ENCODE measurements around the gene AHNAK.
"Not testable (repeated sequence)": the region's sequence is repeated elsewhere in the genome, so short reads cannot be mapped to it uniquely, and the experiment has no call there.

The AHNAK gene, protein sequence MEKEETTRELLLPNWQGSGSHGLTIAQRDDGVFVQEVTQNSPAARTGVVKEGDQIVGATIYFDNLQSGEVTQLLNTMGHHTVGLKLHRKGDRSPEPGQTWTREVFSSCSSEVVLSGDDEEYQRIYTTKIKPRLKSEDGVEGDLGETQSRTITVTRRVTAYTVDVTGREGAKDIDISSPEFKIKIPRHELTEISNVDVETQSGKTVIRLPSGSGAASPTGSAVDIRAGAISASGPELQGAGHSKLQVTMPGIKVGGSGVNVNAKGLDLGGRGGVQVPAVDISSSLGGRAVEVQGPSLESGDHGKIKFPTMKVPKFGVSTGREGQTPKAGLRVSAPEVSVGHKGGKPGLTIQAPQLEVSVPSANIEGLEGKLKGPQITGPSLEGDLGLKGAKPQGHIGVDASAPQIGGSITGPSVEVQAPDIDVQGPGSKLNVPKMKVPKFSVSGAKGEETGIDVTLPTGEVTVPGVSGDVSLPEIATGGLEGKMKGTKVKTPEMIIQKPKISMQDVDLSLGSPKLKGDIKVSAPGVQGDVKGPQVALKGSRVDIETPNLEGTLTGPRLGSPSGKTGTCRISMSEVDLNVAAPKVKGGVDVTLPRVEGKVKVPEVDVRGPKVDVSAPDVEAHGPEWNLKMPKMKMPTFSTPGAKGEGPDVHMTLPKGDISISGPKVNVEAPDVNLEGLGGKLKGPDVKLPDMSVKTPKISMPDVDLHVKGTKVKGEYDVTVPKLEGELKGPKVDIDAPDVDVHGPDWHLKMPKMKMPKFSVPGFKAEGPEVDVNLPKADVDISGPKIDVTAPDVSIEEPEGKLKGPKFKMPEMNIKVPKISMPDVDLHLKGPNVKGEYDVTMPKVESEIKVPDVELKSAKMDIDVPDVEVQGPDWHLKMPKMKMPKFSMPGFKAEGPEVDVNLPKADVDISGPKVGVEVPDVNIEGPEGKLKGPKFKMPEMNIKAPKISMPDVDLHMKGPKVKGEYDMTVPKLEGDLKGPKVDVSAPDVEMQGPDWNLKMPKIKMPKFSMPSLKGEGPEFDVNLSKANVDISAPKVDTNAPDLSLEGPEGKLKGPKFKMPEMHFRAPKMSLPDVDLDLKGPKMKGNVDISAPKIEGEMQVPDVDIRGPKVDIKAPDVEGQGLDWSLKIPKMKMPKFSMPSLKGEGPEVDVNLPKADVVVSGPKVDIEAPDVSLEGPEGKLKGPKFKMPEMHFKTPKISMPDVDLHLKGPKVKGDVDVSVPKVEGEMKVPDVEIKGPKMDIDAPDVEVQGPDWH (N-terminal part only)

DNA sequence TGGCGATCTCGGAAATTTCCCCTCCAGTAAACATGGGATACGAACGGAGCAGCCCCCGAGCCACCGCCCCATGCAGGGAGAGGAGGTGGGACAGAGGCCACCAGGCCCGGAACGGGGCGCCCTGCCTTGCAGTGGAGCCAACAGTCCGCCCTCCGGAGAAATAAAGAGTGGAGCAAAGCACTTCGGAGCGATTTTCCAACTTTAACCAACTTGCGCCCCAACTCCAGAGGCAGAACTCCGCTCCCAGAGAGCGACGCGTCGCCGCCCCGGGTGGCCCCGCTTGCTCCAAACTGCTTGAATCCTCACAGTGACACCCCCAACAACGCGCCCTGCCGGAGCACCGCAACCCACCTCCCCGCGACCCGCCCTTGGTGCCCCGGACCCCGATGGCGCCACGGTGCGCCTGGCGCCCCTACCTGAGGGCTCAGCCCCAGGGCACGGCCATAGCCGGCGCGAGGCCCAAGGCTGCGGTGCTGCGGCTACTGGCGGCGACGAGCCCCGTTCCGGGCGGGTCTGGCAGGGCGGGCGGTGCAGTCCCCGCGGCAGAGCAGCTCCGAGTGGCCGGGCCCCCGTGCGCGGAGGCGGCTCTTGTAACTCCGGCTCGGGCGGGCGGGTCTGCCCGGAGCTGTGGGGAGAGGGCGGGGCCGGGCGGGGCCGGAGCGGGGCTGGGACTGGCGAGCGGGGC, at the start of gene AHNAK:
AHNAK (minus strand) TSS at position 563 of the 685 bp plus-strand sequence. CDS start 10,708 bp downstream, outside the sequence.
- peak in 16 of 58 donors; percentile 15 to 66 (median 32) for DNase-seq

DNA sequence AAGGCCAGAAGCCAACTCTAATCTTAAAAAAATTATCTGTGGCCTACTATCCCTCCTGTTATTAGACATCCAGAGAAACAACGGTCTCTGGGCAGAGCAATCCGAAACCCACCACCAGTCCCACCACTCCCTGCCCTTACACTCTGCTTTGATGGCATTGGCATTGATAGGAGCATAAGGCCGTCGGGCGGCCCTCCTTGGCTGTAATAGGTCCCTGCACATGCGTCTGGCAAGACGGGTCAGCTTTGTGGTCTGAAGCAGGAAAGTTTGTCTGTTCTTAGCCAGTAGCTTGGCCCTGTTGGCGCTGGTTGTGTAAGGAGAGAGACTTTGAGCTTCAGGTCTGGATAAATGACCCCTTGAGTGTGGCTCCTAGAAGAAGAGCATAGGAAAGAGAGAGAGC, 48.5 kb upstream of the AHNAK start:
- DNase-seq, result no peak

DNA sequence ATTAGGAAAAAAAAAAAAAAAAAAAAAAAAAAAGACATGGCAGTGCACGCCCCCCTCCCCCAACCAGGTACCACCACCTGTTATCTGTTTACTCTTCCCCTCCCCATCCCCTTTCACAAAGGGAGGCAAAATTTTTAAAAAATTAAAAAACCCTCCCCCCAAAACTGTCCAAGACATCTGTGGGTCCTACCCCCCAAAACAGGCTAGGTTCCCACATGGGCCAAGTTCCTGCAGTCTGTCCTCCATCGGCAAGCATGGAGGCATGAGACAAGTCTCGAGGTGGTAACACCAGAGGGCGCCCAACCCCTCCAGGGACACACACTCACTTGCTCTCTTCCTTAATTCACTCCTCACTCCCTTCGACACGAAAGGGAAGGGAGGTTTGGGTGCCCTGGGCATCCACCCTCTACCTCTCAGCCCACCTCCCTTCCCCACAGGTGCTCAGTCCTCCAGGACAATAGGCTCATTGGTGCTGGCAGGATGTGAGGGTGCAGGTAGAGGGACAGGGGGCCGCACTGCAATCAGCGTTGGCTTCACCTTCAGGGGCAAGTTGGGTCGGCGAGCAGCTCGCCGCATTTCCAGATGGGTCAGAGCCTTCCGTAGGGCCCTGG, 46.9 kb upstream of the AHNAK start:
- DNase-seq, result peak in 46 of 58 donors; percentile 14 to 79 (median 51)

DNA sequence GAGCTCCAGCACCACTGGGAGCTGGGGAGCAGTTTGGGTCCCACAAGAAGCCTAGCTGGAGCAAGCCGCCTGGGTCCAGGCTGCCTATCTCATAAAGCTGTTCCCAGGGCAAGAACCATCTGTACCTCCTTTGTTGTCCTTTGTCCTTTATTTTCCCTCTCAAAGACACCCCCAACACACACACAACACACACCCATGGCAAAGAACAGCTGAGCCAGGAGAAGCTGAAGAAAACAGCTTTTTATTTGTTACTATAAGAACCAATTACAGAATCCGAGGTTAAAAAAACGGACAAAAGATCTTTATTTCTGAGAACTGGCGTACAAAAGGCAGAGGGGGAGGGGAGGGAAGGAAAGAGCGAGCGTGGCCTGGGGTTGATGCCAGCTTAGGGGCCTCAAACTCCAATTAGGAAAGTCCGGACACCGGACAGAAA, 46.4 kb upstream of the AHNAK start:
- DNase-seq, result peak in 34 of 58 donors; percentile 10 to 76 (median 50)

DNA sequence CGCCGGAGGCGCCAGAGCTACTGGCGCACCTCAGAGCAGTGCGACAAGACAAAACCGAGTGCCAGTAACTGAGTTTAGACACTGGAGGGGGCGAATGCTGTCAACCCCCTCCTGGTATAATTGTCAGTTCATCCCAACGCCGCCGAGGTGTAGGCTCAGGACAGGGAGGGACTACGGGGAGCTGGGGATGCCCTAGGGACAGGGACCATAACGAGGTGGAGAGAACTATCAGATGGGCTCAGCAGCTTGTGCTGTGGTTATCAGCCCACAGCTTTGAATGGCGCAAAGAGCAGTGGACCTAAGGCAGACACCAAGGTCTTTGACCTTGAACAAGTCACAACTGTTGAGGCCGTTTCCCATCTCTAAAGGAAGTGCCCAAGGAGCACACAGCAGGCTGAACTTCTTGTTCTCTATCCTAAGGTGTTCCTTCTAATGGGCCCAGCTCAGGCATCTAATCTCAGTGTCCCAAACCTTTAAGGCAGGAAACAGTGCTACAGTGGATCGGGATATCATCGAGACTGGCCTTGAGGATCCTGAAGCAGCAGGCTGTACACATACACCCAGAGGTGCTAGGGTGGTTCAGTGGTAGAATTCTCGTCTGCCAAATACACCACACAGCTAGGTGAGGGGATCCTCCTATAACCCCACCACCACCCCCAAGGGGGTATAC, 45.7 kb upstream of the AHNAK start:
- DNase-seq, result peak in 1 of 58 donors; percentile 70

DNA sequence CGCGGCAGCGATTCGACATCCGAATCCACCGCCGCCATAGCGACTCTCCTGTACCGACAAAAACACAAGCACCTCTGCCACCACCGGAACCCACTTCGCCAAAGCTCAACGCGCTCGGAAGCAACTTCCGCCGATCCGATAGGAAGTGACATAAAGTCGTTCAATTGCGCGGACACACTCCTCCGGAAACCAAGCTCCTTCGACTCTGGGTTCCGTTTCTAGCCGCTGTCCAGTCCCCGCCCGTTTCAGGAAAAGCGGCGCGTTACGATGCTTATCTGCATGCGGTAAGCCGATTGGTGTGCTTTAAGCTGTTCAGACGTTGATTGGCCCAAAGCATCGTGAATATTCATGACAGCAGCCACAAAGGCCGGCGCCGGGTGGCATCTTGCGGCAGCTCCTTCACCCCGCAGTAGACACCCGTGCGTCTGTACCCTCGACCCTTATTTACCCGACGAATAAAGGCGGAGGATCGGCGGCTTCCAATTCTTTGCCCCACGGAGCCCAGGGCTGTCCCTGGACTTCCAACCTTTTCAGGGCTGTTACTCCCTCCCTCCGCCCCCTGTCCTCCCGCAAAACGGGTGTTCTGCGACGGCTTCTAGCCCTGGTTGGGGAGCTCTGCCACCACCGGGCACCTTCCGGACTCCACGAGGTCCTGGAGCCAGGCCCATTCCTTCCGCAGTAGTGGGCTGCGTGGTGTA, 45.0 kb upstream of the AHNAK start, which contains the start of gene TUT1:
TUT1 (minus strand) TSS at position 76 of the 698 bp plus-strand sequence; CDS start at position 38, 38 bp downstream.
- DNase-seq, result peak; percentile 80 to 99 (median 97)

DNA sequence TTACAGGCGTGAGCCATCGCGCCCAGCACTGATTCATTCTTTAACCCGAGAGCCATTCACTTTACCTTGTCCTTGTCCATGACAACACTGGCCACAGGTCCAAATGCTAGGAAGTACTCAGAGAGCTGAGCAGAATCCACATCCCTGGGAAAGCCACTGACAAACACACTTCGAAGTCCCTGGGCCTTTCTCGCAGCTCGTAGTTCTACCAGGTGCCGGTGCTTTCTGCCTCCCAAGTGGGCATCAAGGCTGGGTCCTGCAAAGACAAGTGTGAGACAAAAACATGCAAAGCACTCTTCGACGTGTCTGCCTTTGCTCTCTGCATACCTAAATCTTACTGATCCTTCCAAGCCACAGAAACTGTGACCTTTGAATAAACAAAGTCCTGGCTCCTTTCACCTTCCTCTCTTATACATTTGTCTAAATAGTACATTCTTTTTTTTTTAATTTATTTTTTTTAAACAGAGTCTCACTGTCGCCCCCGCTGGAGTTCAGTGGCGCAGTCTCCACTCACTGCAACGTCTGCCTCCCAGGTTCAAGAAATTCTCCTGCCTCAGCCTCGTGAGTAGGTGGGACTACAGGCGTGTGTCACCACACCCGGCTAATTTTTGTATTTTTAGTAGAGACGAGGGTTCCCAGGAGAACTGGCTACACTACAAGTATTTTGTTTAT, 42.5 kb upstream of the AHNAK start:
- no peak for DNase-seq

DNA sequence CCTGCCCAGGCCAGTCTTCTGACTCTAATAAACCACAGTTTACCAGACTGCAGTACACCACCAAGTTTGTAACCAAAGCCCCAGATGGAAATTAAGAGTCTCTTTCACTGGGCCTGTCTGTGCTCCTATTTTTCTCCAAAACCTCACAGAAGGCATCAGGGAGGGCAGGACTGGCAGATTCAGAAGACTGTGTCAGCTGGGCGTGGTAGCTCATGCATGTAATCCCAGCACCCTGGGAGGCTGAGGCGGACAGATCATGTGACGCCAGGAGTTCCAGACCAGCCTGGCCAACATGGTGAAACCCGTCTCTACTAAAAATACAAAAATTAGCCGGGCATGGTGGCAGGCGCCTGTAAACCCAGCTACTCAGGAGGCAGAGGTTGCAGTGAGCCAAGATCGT, 38.8 kb upstream of the AHNAK start:
- DNase-seq, result not testable (repeated sequence)

DNA sequence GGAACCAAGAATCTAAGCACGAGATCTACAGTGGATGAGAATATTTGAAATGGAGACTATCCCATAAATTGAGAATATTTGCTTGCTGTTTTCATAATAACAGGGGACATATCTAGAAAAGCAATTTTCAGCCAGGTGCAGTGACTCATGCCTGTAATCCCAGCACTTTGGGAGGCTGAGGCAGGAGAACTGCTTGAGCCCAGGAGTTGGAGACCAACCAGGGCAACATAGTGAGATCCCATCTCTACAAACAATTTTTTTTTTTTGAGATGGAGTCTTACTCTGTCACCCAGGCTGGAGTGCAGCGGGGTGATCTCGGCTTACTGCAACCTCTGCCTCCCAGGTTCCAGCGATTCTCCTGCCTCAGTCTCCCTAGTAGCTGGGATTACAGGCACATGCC, 35.1 kb upstream of the AHNAK start:
- DNase-seq, result not testable (repeated sequence)

DNA sequence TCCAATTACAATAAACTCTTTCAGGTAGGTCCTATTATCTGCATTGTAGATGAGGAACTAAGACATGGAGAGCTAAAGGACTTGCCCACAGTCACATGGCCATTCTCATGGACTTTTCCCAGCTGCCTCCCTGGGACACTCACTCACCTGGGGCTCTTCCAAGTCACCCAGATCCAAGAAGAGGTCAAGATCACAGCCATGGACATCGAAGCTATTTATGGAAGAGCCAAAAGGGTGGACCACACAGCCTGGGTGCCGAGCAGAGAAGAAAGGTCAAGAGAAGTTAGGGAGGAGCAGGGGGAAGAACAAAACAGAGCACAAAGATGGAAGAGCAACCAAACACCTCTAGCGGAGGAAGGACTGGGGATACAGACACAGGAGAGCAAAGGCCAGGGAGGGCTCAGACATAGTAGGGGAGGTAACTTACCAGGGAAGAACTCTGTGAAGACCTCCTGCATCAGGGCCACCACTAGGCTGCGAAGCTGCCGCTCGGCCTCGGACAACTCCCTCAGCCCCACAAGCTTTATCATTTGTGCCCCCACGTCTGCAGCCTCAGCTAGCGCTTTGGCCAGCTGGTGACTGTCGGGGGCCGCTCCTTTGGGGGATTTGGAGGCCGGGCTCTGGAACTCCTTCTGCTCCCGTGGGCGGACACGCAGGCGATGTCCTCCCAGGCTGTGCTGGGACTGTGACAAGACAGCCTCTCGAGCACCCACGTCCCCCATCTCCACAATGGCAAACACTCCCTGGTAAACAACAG, 34.5 kb upstream of the AHNAK start:
- DNase-seq, result no peak

DNA sequence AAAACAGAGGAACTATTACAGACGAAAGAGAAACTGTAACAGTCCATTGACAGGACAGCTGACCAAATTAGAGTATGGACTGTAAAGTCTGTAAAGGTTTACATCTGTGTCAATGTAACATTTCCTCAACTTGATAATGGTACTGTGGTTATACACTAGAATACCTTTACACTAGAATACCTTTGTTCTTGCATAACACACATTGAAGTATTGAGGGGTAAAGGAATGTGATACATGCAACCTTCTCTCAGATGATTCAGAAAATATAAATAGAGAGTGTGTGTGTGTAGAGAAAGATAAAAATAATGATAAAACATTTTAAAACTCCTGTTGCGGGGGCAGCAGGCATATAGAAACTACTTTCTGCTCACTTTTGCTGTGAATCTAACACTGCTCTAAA, 32.6 kb upstream of the AHNAK start:
- no peak for DNase-seq

DNA sequence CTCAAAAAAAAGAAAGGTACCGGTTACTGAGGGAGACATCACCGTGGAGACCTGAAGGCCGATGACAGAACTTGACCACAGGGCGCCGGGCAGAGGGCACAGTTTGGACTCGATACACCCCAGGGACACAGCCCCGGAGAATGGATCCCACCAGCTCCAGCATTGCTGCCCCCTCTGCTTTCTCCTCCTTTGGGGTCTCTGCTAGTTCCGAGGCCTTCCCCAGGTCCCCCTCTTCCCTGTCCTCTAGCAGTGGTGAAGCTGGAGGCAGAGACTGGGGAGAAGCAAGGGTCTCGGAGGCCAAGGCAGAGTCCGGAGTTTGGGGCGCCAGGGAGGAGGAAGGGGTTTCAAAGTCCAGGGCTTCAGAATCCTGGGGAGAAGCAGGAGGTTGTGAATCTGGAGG, 31.9 kb upstream of the AHNAK start:
- no peak for DNase-seq

DNA sequence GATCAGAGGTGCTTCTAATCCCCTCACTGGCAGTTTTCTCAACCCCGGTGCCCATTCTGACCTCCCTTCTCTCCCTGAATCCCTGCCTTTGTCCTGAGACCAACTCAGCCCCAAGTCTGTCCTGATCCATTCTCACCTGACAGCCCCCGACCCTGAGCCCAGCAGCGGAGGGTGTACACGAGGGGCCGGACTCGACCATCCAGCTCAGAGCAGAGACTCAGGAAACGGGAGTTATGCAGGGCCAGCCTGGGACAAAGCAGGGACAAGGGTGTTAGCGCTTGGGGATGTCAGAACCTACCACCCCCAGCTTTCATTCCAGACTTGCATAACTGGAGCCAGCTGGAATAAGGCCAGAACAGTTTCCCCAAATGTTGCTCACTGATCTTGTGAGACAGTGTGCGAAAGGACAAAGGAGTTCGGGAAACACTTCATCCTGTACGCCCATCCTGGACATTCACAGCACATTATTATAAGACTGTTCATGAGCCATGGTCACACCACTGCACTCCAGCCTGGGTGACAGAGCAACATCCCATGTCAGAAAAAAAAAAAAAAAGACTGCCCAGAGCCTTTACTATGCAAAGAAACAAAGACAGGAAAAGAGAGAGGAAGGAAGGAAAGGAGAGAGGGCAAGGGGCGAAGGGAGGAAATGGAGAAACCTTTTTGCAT, 30.6 kb upstream of the AHNAK start:
- DNase-seq, result no peak

DNA sequence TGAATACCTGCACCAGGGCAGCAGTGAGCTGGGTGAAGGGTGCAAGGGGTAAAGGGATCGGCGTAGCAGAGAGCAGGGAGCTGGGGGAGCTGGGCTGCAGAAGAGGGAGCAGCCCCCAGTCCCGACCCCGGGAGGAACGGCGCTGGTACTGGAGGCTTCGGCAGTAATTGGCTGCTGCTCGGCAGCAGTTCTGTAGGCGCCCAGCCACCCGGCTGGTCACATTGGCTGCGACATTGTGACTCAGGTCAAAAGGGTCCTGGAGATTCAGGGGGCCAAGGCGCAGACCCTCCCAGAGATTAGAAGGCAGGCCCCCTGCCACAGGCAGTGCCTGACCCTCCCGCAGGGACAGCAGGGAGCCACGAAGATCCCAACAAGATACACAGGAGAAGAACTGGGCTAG, 29.2 kb upstream of the AHNAK start:
- DNase-seq, result no peak

DNA sequence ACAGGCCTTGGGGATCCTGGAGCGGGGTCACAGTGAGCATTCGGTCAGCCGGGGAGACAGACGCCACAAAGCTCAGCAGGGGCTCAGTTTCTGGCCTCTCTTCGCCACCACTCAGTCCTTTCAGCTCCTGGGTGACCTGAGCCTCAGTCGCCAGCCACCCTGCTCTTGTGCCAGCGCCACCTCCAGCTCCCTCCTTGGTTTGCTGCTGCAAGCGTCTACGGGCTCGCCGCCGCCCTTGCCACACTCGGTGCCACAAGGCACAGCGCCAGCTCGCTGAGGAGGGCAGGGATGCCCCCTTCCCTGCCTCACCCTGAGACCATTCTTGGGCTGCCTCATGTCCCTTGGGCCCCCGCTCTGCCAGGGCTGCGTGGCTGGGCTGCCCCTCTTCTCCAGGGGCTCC, 28.6 kb upstream of the AHNAK start:
- DNase-seq, result peak in 1 of 58 donors; percentile 5

DNA sequence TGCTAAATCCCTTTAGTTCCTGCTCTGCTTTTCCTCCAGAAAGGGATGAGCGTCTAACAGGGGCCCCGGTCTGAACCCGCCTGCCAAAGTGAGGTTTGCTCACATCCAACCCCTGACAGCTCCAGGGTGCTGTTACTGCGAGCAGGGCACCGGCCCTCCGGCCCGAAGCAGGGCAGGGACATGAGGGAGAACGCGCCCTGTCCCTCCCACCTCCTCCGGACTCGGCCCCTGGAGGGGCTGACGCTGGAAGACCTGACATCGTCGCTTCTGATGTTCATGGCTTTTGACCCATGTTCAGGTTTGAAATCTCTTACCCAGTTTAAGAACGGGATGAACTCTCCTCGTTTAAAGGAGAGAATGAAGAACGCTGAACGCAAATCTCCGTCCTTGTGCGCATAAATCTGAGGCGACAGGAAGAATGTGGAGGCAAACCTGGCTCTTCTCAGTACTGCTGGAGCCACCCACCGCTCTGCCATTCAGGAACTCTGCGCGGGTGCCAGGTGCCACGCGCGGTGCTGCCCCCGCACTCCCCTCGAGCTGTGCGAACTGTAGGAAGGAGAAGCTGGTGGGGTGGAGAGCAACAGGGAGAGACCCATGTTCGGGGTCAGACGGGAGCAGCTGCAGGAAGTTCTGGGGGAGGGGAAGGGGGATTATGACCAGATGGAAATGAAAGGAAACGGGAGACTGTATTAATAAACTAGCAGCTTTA, 27.9 kb upstream of the AHNAK start:
- DNase-seq, result peak in 18 of 58 donors; percentile 16 to 63 (median 42)
